Measurements from ENCODE around the gene NHERF2.

DNA sequence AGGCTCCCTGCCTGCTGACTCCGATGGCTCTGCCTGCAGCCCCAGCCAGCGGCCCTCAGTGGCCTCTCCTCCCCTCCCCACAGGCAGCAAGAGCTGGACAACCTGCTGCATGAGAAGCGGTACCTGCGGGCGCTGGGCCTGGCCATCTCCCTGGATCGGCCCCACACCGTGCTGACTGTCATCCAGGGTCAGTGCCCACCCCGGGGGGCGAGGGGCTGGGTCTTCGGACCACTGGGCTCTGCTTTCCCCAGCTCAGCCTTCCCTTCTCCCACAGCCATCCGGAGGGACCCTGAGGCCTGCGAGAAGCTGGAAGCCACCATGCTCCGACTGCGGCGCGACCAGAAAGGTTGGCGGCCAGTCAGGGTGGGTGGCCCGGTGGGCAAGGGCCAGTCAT lies 48.8 kb upstream of the NHERF2 start:
- no peak for TF ChIP-seq POLR2A (IDR thresholded peaks at IDR 0.05; ENCODE audit: low read depth, low read length)
- TF ChIP-seq POLR2AphosphoS5 (IDR thresholded peaks at IDR 0.05; ENCODE audit: low read depth, low read length) = no peak
